NCI-H82 treated with DMSO at 0.1 percent for 48 hours (cell line): Measurements from ENCODE around the gene CCDC110.

Experiments
- DNase-seq: peaks from one replicate; lab custom pipeline; 2025; ENCODE audit not compliant: unreplicated experiment; lab: John Stamatoyannopoulos, UW

CCDC110 gene

DNA sequence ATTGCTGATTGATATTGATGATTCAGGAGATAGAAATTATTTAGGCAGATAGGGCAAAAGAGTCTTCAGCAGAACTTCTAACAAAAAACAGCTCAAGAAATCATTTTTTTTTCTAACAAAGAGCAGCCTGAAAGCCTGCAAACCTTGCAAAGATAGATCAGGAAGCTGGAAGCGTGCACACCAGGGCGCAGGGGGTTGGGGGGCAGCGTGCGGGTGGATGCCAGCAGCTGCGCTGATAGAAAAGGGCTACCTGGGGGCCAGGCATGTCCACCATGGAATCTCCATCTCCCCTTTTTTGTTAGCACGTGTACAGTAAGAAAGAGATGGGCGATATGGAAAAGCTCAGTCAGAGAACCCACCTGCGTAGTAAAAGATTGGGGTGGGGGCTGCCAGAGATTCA, 1.7 kb upstream of the CCDC110 start:
- DNase-seq, result no peak

DNA sequence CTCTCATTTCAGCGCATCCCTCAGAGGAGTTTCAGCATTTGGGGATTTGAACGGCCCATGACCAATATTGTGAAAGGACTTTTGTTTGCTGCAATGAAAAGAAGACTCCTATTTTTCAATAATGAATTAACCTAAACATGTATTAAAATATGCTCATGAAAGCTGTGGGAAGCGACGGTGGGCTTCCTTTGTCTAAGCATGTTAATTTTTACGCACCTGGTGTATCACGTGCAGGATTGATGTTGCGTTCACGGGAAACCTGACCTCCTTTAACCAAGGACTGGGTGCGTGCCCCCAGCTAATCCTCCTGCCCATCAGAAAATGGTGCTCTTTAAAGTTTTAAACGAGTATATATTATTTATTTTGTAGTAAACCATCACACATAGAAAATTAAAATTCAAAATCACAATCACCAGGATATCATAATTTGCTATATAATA, 590 bp upstream of the CCDC110 start:
- DNase-seq, result no peak

DNA sequence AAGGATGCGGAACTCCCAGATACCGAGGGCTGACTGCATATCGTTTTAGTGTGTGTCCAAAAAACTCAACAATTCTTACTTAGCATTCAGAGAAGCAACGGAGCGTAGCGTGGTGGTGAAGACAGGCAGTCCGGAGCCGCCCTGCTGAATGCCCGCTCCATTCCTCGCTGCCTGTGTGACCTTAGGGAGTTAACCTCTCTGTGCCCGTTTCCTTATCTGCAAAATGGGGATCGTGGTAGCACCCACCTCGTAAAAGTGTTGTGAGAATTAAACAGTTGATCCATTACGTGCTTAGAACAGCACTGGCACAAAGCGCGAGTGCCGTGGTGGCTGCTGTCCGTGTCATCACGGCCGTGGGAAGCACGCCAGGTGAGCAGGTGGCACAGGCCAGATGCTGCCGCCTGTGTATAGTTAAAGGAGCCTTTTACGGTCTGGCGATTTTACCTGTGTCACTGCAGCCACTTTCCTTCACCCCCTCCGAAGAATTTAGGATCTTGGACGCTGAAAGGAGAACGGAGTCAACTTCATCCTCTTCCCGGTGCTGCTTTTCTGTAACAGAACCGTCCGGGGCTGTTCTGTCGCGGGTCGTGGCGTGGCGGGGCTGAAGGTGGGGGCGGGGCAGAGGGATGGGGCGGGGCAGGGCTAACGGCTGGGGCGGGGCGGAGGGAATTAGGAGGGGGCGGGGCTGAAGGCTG, 885 bp downstream of the CCDC110 start:
- DNase-seq, result no peak

DNA sequence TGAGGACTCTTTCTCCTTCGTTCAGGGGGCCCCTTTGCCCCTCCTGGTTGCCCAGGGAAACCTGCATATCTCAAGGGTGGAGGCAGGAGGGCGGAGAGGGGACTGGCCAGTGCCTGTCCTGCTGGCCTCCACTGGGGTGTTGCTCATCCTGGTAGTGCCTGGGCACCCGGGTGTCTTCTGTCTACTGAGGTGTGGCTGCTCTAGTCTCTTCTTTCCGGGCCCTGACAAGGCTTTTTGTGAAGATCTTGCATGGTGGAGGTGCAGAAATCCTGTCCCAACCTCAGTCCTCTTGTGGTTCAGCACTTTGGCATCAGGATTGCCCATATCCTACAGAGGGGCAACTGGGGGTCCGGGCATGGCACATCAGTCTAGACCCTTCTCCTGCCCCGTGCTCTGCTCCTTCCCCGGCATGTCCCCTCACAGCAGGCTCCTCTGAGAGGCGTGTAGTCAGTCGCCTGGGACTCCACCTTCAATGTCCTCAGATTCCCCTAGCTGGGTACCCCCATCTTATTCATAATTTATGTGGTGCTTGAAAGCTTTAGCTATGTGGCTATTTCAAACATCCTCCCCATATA, 1.9 kb downstream of the CCDC110 start:
- DNase-seq, result no peak

DNA sequence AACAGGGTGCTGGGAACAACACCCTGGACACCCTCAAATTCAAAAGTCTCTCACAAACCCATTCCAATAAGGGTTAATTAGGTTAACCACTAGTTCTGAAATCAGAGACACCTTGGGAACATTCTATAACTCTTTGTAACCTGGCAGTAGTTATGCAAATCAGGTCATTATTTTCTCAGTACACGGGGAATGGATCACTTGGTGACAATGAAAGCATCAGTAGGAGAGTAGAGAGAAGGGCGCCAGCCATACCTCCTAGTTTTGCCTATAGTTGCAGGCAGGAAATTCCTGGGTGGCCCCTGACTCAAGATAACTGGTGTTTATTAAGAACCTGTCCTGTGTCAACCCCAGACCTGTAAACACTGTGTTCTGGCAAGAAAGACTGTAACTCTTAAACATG, 2.5 kb downstream of the CCDC110 start:
- no peak for DNase-seq

DNA sequence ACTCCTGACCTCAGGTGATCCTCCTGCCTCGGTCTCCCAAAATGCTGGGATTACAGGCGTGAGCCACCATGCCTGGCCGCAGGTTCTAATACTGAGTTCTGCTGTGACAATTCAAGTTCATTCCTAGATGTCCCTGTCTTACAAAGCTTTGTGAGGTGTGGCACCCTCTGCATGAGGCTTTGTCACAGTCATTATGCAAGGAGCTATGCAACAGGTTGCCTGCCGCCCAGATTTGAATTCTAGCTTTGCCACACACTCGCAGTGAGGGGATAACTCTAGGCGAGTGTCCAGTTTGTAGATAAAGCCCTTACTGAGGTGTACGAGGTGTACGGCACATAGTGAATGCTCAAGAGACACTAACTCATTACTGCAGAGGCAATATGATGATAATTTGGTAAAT, 3.5 kb downstream of the CCDC110 start:
- no peak for DNase-seq

DNA sequence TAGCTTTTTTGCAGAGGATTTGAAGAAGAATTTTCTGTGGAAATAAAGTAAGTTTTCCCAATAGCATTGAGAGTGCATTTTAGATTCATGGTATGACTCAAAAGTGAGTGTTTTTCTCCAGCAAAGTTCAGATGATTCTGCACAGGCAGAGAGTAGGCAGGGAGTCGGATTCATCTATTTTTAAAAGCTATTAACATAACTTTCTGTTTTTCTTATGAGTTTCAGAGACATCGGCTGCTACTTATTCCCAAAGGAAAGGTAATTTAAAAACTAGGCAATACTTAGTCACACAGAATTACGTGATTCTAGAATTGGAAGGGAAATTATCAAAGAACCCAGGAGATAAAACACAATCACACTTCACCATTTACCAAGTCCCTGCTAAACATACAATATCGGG, 4.4 kb downstream of the CCDC110 start:
- DNase-seq, result no peak

DNA sequence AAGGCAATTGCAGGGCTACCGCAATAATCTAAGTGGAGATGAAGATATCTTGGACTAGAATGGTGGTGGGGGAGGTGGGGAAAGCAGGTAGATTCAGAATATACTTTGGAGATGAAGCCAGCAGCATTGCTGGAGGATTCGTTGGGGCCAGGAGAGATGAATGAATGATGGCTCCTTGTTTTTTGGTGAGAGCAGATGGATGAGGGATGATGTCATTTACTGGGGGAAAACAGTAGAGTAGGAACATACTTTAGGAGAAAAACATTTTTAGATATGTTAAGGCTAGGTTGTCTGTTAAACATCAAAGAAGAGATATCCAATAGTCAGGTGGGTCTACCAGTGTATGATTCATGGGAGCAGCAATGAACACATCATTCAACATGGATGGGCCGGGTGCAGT, 5.8 kb downstream of the CCDC110 start:
- DNase-seq, result no peak

DNA sequence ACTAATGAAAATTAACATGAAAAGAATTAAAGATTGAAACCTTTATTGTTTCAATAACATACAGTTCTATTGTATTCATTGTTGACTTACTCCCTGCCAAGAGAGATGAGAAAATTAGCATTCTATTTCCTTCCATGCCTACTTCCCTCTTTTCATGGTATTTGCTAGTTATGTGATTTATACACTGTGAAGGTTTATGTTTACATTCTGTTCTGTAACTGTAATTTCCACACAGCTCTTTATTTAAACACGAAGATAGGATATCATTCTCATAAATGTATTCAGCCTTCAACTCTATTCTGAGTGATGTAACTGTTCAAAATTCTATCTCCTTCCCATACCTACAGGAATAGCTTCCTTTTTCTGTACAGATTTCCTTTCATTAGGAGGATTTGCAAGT, 6.6 kb downstream of the CCDC110 start:
- no peak for DNase-seq

DNA sequence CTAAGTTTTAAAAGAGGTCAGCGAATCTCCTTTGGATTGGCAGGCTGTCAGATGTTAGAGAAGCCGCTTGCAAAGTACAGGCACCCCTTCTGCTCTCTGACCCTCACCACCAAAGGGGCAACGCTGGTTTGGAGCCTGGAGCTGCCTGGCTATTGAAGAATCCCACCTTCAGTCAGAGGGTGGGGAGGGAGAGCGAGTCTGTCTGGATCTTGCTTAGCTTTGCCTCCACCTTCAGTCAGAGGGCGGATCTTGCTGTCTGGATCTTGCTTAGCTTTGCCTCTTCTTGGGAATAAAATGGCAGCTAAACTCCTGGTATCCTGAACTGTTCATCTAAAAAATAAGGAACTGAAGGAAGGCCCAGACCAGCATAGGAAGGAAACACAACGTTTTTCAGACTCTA, 7.3 kb downstream of the CCDC110 start:
- no peak for DNase-seq

DNA sequence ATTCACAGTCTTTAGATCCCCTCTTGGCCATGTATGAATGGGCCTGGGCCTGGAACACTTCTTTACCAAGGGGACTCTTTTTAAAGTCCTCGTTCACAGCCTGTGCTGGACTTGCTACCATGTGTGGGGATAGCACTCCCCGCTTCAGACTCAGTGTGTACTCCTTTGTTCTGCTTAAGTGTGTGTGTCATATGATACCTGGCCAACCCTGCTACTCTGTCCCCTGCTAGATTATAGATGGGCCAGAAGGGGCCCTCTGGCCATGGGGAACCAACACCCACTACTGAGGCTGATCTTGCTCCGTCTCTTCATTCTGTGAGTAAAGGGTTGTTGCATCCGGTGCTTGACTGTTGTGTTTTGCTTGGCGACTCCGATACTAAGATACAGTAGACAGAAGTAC, 8.0 kb downstream of the CCDC110 start:
- DNase-seq, result no peak

DNA sequence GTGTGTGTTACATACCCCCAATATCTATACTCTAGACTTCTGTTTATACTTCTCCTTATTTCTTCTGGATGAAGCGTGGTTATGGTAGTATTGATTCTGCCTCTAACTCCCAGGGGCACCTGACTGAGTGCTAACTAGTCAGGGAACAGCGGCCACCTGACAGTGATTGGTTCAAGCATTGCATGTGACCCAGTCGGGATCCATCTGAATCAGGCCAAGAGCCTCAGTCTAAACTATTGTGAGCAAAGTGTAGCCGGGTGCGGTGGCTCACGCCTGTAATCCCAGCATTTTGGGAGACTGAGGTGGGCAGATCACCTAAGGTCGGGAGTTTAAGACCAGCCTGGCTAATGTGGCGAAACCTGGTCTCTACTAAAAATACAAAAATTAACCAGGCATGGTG, 10.0 kb downstream of the CCDC110 start:
- DNase-seq, result no peak

DNA sequence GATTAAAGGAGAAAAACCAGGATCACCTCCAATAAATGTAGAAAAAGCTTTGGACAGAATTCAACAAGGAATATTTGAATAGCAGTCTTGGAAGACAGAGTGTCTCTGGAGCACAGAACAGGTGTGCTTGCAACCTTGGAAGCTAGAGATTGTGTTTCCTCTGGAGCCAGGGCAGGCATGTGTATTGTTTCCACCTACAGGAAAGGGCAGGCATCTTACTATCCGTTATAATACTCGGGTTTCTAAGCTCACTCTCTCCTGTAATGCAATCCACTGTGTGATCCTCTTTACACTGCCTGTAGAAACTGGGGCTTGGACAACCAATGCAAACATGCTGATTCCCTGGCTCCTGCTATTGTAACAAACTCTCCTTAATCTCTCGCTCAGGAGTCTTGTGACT, 14.4 kb downstream of the CCDC110 start:
- peak; percentile 7 for DNase-seq

DNA sequence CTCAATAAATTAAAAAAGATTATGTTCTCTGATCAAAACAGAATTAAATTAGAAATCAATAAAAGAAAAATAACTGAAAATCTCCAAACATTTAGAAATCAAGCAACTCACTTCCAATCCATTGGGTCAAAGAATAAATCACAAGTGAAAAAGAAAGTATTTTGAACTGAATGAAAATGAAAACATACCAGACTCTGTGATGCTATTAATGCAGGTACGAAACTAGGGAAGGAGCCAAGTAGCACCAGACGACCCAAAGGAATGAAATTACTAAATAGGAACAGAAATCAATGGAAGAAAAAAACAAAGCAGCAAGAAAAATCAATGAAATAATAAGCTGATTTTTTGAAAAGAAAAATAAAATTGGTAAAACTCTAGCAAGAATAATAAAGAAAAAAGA, 15.4 kb downstream of the CCDC110 start:
- no peak for DNase-seq

DNA sequence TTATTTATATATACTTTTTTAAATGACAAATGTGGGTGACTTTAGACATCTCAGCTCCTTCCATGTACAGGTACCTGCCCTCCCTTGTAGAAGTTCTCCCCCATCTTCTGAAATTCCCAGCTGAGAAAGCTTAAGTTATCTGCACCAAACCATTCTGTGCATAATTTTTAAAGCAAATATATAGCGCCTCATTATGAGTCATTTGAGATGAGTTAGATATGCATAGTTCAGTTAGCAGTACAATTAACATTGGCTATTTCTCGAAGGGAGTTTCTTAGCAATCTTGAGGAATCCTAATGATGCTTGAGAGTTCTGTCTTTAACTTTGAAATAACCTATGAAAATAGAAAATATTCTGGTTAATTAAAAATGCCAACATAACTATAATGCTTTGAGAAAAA, 26.3 kb downstream of the CCDC110 start:
- no peak for DNase-seq

DNA sequence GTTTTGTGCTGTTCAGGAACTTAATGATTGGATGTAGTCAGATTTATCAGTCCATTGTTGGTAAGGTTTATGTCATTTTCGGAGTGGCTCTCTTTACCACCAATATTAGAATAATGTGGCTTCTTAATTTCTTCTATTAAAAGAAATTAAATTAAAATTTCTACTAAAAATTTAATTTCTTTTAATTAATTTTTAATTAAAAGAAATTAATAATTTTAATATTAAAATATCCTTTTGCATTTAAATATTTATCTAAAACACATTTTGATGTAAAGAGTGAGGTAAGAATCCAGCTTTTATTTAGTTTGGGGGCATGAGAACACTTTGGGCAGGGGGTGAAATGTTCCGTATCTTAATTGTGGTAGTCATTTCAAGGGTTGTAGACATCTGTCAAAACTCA, 30.1 kb downstream of the CCDC110 start:
- DNase-seq, result no peak

DNA sequence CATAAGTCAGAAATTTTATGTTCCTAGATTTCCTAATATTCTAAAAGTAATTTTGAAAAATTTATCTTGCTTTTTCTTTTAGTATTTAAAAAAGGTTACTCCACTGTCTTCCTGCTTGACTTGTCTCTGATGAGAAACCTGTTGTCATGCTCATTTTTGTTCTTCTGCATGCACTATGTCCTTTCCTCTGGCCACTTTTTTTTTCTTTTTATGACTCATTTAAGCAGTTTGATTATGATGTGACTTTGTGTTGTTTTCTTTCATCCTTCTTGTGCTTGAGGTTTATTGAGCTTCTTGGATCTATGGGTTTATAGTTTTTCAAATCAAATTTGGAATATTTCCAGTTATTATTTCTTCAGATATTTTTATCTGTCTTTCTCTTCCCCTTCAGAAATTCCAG, 33.7 kb downstream of the CCDC110 start:
- no peak for DNase-seq

DNA sequence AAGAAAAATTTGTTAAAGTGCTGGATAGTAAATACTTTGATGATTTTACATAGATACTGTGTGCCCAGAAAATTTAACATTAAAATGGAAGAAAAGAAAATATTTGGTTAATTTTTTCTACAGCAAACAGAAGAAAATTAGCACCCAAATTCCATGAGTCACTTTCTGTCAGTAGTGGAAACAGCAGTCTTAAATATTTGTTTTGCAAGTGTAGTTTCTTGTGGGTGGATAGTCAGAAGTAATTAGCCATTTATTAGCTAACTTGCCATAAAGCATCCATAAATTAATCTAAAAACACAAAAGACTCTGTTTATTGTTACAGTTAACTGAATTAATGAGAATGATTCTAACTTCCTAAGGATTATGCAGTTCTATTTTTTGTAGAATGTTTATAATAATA, 36.1 kb downstream of the CCDC110 start:
- DNase-seq, result no peak

DNA sequence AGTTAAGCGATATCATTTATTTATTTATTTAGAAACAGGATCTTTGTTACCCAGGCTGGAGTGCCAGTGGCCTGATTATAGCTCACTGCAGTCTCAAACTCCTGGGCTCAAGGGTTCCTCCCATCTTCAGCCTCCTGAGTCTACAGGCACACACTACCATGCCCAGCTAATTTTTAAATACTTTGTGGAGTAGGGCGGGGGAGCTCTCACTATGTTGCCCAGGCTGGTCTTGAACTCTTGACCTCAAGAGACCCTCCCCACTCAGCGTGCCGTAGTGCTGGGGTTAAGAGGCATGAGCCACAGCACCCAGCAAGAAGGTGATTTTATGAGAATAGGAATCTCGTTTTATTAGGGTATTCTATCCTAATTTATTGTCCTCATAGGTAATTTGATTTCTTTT, 41.9 kb downstream of the CCDC110 start:
- DNase-seq, result no peak

DNA sequence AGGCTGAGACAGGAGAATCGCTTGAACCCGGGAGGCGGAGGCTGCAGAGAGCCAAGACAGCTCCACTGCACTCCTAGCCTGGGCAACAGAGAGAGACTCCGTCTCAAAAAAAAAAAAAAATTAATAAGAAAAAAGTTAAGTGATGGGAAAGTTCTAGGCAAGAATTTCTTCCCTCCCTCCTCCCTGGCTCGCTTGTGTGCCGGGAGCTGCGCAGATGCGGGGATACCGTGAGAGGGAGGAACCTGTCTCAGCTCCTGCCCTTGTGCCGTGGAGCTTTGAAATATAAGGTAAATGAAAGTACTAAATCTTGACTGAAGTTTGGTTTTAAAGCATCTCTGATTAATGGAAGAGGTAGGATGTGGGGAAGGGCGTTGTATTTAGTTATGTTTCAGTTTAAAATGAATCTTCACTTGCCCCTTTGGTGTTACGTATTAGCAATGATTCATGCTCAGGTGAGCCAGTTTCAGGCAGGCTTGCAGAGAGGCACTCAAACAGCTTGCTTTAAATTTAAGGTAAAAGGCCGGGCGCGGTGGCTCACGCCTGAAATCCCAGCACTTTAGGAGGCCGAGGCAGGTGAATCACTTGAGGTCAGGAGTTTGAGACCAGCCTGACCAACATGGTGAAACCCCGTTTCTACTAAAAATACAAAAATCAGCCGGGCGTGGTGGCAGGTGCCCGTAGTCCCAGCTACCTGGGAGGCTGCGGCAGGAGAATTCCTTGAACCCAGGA, 44.4 kb downstream of the CCDC110 start:
- DNase-seq, result no peak

DNA sequence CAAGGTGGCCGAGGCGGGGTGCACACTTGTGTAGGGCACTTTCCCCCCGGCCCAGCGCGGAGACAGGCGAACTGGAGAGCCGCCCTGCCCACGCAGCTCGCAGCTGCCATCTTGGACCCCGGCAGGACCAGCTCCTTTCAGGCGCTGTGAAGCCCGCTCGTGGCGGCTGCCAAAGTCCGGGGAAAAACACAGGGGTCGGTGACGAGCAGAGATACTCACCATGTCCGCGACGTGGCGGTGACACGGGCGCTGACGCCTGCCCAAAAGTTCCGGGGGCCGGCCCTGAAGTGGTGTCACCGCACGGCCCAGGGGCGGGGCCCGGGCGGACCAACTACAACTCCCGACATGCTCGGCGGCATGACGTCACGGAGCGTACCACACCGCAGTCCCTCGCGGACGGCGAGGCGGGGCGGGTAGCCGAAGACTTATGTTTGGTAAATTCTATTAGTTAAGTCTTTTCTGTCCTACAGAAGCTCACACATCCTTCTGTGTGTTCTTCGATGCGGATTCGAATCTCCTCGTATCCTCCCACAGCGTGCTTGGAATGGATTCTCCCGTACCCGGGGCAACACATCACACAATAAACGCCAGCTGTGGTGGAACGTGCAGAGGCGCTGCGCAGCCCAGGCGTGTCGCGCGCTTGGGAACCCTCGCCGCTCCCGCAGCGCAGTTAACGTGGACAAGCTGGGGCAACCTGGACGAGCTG, 45.7 kb downstream of the CCDC110 start, which contains the start of gene UFSP2:
UFSP2 (minus strand) TSS at position 318 of the 706 bp plus-strand sequence; CDS start at position 222, 96 bp downstream.
- DNase-seq, result peak; percentile 34
